Uterus (tissue), 2 donors: ENCODE results near the gene PLPPR3.

Experiments
- POLR2A ChIP-seq, 2 donors: fragments of 450-650 bp; IDR thresholded peaks; one replicate each; pipeline ENCODE4 v1.6.1; 2016; ENCODE audit warnings: antibody characterized with exemption in 2 of 2, mild to moderate bottlenecking in 1 of 2, moderate library complexity in 1 of 2
- TF ChIP-seq, protein P1 (sequence below), 4 experiments: fragments of 200-600 bp in 2 of 4; fragments of 450-650 bp in 2 of 4; sonication (generic) in 2 of 4; IDR thresholded peaks; one replicate each; pipeline ENCODE4 v1.5.1; 2016 to 2019; ENCODE audit warnings: antibody characterized with exemption in 4 of 4, mild to moderate bottlenecking in 2 of 4, moderate library complexity in 1 of 4

DNA sequence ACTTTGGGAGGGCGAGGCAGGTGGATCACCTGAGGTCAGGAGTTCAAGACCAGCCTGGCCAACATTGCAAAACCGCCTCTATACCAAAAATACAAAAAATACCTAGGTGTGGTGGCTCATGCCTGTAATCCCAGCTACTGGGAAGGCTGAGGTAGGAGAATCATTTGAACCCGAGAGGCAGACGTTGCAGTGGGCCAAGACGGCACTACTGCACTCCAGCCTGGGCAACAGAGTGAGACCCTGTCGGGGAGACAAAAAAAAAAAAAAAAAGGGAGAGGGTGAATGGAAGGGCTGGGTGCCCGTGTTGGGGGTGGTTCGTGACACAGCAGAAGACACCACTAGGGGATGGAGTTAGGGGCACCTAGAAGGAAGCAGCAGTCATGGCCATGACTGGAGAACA lies 48.6 kb upstream of the PLPPR3 start:
- TF ChIP-seq, protein P1, sequence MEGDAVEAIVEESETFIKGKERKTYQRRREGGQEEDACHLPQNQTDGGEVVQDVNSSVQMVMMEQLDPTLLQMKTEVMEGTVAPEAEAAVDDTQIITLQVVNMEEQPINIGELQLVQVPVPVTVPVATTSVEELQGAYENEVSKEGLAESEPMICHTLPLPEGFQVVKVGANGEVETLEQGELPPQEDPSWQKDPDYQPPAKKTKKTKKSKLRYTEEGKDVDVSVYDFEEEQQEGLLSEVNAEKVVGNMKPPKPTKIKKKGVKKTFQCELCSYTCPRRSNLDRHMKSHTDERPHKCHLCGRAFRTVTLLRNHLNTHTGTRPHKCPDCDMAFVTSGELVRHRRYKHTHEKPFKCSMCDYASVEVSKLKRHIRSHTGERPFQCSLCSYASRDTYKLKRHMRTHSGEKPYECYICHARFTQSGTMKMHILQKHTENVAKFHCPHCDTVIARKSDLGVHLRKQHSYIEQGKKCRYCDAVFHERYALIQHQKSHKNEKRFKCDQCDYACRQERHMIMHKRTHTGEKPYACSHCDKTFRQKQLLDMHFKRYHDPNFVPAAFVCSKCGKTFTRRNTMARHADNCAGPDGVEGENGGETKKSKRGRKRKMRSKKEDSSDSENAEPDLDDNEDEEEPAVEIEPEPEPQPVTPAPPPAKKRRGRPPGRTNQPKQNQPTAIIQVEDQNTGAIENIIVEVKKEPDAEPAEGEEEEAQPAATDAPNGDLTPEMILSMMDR (IDR thresholded peaks at IDR 0.05): no peak
- TF ChIP-seq POLR2A (IDR thresholded peaks at IDR 0.05): no peak
